Neural progenitor cell (in vitro differentiated cells): ENCODE results near the gene LMBRD2. TPM values are rescaled to one million over a fixed set of nuclear protein-coding genes. Genes with fewer than 3 reads are reported as not detected.

Experiments
- microRNA counts: library from miRNA; unstranded; fragments of <30 nt; microRNA quantifications from one replicate; lab custom pipeline; 2016
- microRNA-seq: library from miRNA; unstranded; fragments of <30 nt; microRNA quantifications from one replicate; pipeline ENCODE4, GENCODE V29; 2016
- small RNA-seq: library from RNA; depleted of rRNA; stranded (forward); fragments of <200 nt; gene quantifications from one replicate; pipeline ENCODE3, GENCODE V24; 2015
- total RNA-seq: library from RNA; depleted of rRNA; stranded (reverse); fragments of >200 nt; gene quantifications from 2 replicates; pipeline ENCODE4 v1.2.3, GENCODE V29; 2015; ENCODE audit warnings: low replicate concordance

LMBRD2 gene
- total RNA-seq, 1 donor from 2014 or later, result 11.8 TPM

MicroRNA genes within 50 kb of the gene (microRNA counts, 767-probe panel; counts per million panel counts)
- 460 counts per million, percentile 90 among the panel's probes with 10 or more counts for microRNA hsa-miR-580 (lab: Ali Mortazavi, UCI)

Small RNAs within 50 kb of the gene (microRNA-seq; reads per million reads assigned to microRNA genes)
- not detected for gene MIR580

Small RNAs within 50 kb of the gene (small RNA-seq; reads per million reads assigned to genes)
- gene AC016612.1, result not detected
- not detected for gene MIR580
- gene RNU6-1305P, result not detected

Other genes starting within 250 kb of the LMBRD2 start
- gene CAPSL, start 213.3 kb downstream of the LMBRD2 start, total RNA-seq, result 0.15 TPM in 1 of 2 replicates, not detected in the other
- gene UGT3A1, start 160.5 kb downstream of the LMBRD2 start, total RNA-seq, result 5.6 and 8.8 TPM in 2 replicates
- gene UGT3A2, start 85.0 kb downstream of the LMBRD2 start, total RNA-seq, result 8.8 and 10.8 TPM in 2 replicates
- 93.4 and 99.5 TPM in 2 replicates for gene SKP2, start 224 bp upstream of the LMBRD2 start, total RNA-seq
- gene NADK2, start 90.0 kb upstream of the LMBRD2 start, total RNA-seq, result 46.1 and 68.2 TPM in 2 replicates
- not detected in 2 replicates for gene RANBP3L, start 150.0 kb upstream of the LMBRD2 start, total RNA-seq